HG02970 (cell line): ENCODE data around the gene ARF1.
A peak's percentile ranks its signal among the peaks of the same experiment; 100 is the strongest.

Experiments used
- ATAC-seq: cut with Tn5 transposase; IDR thresholded peaks from one replicate; pipeline ENCODE4 v1.9.1; 2021; ENCODE audit warnings: mild to moderate bottlenecking, moderate library complexity, moderate number of reproducible peaks; ENCODE audit not compliant: unreplicated experiment, low FRiP score

The ARF1 gene

GRCh38 chr1:228114827-228115226 is 32.3 kb downstream of the ARF1 start:
- no peak for ATAC-seq

- no peak for ATAC-seq
Observed at GRCh38 chr1:228117335-228117734, 34.8 kb downstream of the ARF1 start.

GRCh38 chr1:228118040-228118439 is 35.5 kb downstream of the ARF1 start:
- no peak for ATAC-seq

GRCh38 chr1:228120351-228120750 is 37.8 kb downstream of the ARF1 start:
- ATAC-seq, result no peak

GRCh38 chr1:228120857-228121489 is 38.5 kb downstream of the ARF1 start:
- ATAC-seq, result no peak

- ATAC-seq, result no peak
Observed at GRCh38 chr1:228122921-228123441, 40.5 kb downstream of the ARF1 start.

GRCh38 chr1:228123505-228123904 is 41.0 kb downstream of the ARF1 start:
- ATAC-seq, result no peak

- ATAC-seq, result no peak
Observed at GRCh38 chr1:228125185-228125584, 42.7 kb downstream of the ARF1 start.

- no peak for ATAC-seq
Observed at GRCh38 chr1:228131766-228132165, 49.3 kb downstream of the ARF1 start.

- no peak for ATAC-seq
Observed at GRCh38 chr1:228134591-228134990, 52.1 kb downstream of the ARF1 start.

- ATAC-seq, result no peak
Observed at GRCh38 chr1:228136901-228137300, 54.4 kb downstream of the ARF1 start.

- no peak for ATAC-seq
Observed at GRCh38 chr1:228139406-228139930, 57.0 kb downstream of the ARF1 start.

- peak; percentile 93 for ATAC-seq
Observed at GRCh38 chr1:228139931-228140723, 57.6 kb downstream of the ARF1 start, which contains the start of gene GUK1. GUK1 (plus strand) TSS chr1:228140279; CDS start chr1:228140303, 24 bp downstream.

- ATAC-seq, result no peak
Observed at GRCh38 chr1:228140724-228141225, 58.3 kb downstream of the ARF1 start.

GRCh38 chr1:228141226-228142044 is 58.9 kb downstream of the ARF1 start:
- no peak for ATAC-seq

- ATAC-seq, result no peak
Observed at GRCh38 chr1:228142155-228142691, 59.7 kb downstream of the ARF1 start.

- no peak for ATAC-seq
Observed at GRCh38 chr1:228142701-228143136, 60.2 kb downstream of the ARF1 start.

- ATAC-seq, result no peak
Observed at GRCh38 chr1:228143480-228144192, 61.1 kb downstream of the ARF1 start.

GRCh38 chr1:228144193-228144992 is 61.9 kb downstream of the ARF1 start:
- ATAC-seq, result no peak
